Activated CD8-positive, alpha-beta memory T cell treated with anti-CD3 and anti-CD28 coated beads for 24 hours (primary cell): Measurements from ENCODE around the gene ACAA2.

Source experiments
- DNase-seq: peaks from one replicate; pipeline ENCODE4 v3.0.0-alpha.2; 2020

The ACAA2 gene

GRCh38 chr18:49733896-49734585, 79.3 kb downstream of the ACAA2 start:
- no peak for DNase-seq

DNA sequence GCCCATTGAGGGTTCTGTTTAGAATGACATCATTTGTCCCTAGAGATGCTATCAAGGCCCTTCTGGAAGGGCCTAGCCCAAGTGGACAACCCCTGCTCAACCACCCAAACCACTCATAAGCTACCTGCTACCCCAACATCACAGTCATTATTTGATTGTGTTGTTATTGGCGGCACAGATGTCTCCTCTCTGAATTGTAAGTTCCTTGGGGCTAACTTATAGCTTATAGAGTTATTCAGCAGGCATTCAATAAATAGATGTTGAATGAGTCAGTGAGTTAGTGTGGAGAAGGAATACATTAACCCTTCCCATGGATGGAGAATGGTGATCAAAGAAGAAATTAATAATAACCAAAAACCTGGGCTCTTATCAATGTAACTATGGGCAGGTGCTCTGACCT, 80.0 kb downstream of the ACAA2 start:
- no peak for DNase-seq
